ENCODE data around the gene ZFPL1.

GRCh38 chr11:65121865-65122696 lies 38.1 kb downstream of the ZFPL1 start, which contains the start of the genes FAU and MRPL49:
- TF ChIP-seq POLR2AphosphoS5 (IDR thresholded peaks at IDR 0.05), result peak; percentile 95
- TF ChIP-seq POLR2A (IDR thresholded peaks at IDR 0.05), result peak; percentile 87

Data from gastroesophageal sphincter (tissue), 2 donors.